Measurements from ENCODE around the gene GIMAP5.

GIMAP5 gene

DNA sequence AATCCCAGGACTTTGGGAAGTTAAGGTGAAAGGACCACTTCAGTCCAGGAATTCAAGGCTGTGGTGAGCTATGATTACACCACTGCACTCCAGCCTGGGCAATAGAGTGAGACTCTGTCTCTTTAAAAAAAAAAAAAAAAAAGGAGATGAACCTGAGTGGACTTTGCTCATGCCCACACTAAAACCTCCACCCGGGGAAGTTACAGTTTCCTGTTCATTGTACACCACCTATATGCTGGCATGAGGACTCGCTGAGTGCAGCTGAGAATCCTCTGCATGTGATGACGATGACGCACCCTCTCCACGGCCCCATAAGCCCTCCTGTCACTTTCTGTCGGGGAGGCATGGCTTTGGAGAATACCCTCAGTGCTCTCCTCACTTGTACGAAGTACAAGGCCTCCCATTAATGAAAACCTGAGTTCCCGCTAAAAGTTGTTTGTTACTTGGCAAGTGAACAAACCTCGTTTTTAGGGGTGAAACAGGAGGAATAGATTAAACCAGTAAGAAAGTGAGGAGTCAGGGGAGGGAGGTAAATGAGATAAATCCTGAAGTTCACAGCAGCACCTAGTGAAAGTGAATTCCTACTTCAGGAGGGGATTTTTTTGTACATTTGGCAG lies 47.0 kb downstream of the GIMAP5 start:
- no peak for DNase-seq (ENCODE audit: extremely low read depth, low read depth)
- TF ChIP-seq, protein P1, sequence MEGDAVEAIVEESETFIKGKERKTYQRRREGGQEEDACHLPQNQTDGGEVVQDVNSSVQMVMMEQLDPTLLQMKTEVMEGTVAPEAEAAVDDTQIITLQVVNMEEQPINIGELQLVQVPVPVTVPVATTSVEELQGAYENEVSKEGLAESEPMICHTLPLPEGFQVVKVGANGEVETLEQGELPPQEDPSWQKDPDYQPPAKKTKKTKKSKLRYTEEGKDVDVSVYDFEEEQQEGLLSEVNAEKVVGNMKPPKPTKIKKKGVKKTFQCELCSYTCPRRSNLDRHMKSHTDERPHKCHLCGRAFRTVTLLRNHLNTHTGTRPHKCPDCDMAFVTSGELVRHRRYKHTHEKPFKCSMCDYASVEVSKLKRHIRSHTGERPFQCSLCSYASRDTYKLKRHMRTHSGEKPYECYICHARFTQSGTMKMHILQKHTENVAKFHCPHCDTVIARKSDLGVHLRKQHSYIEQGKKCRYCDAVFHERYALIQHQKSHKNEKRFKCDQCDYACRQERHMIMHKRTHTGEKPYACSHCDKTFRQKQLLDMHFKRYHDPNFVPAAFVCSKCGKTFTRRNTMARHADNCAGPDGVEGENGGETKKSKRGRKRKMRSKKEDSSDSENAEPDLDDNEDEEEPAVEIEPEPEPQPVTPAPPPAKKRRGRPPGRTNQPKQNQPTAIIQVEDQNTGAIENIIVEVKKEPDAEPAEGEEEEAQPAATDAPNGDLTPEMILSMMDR (IDR thresholded peaks at IDR 0.05; ENCODE audit: low read depth, low read length): no peak

- no peak for DNase-seq (ENCODE audit: extremely low read depth, low read depth)
- TF ChIP-seq, protein P1 (IDR thresholded peaks at IDR 0.05; ENCODE audit: low read depth, low read length): no peak
These were observed 47.7 kb downstream of the GIMAP5 start for GRCh38 chr7:150784954-150785353.

DNA sequence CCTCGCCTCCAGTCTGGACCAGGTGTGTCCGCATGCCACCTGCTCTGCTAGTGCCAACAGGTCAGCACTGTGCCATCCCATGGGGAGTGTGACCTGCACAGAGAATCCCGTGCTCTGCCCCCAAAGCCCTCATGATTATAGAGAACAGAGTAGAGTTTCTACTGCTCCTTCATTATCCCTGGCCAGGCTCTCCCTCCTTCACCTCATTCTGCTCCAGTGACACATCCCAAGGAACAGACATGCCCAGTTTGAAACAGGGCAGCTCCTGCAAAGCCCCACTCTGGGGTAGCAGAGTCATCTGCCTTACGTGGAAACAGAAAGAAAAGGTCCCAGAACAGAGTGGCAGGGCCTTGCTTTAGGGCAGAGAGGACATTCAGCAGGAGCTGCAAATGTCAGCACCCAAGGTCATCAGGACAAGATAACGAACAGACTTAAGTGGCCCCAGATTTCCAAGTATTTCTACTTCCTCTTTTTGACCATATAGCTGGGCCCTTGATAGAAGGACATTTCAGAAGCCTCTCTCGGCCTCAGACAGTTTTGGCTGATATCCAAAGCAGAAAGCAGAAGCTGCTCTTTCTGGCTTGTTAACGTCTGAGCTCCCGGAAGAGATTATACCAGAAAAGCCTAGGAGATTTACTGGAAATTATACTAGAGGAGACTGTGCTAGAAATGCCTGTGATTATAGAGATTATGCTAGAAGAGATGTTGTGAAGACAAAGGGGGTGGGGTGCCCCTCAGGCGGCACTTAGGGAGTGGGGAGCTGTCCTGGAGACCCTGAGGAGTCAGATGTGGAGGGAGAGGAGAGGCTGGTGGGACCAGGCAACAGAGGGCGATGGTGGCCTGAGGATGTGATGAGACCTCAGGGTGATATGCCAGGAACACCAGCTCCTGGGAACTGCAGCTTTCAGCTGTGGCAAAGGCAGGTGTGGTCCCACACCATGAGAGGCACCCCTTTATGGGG lies 50.4 kb downstream of the GIMAP5 start:
- TF ChIP-seq, protein P1 (IDR thresholded peaks at IDR 0.05; ENCODE audit: low read depth, low read length): no peak
- no peak for DNase-seq (ENCODE audit: extremely low read depth, low read depth)

DNA sequence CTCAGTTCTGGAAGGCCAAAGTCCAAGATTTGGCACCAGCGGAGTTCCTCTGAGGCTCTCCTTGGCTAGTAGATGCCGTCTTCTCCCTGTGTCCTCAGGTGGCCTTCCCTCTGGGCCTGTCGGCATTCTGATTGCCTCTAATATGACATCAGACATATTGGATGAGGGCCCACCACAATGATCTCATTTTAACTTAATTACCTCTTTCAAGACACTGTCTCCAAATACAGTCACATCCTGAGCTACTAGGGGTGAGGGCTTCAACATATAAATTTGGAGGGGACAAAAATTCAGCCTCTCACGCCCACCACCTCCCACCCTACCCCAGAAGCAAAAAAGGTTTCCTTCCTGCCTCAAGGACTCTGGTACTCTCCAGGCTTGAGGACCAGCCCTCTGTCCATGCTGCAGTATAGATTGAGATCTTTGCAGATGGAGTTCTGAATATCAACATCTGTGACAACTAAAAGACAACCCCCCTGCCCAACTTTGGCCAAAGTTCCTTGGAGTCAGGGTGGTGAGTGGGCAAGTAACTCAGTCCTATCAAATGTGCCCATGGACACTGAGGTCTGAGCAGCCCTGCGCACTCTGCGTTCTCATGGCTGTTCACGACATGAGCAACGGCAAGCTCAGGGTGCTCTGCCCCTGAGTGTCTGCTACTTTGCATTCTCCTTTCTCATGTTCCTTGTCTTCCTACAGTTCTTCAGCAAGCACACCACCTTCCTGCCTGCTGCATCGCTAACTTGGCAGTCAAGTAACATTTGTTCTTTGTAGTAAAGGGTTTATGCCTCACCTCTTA lies 51.5 kb downstream of the GIMAP5 start:
- TF ChIP-seq, protein P1 (IDR thresholded peaks at IDR 0.05; ENCODE audit: low read depth, low read length): no peak
- no peak for DNase-seq (ENCODE audit: extremely low read depth, low read depth)

- TF ChIP-seq, protein P1 (IDR thresholded peaks at IDR 0.05; ENCODE audit: low read depth, low read length): no peak
- no peak for DNase-seq (ENCODE audit: extremely low read depth, low read depth)
These were observed 53.3 kb downstream of the GIMAP5 start for GRCh38 chr7:150790416-150791075.

DNA sequence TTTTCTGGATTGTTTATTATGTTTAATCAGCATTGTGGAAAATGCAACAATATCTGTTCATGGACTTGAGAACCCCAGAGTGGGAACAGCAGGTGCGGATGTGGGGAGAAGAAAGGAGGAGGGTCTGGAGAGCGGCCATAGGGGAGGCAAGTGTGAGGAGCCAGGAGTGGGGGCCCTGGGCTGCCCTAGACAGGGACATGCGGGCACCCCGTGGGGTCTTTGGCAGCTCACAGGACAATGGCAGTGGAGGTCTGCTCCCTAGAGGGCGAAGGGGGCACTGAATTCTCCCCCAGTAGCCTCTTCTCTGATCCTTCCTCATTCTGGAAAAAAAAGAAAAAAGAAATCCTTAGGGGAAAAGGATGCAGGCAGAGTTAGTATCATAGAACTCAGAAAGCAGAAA lies 54.1 kb downstream of the GIMAP5 start:
- TF ChIP-seq, protein P1 (IDR thresholded peaks at IDR 0.05; ENCODE audit: low read depth, low read length): no peak
- DNase-seq (ENCODE audit: extremely low read depth, low read depth): no peak
